NCI-H2029 treated with DMSO at 0.1 percent for 48 hours (cell line): ENCODE measurements around the gene E4F1.

ENCODE experiments used
- DNase-seq: peaks from one replicate; lab custom pipeline; 2025; lab: John Stamatoyannopoulos, UW

Gene E4F1

GRCh38 chr16:2223221-2223941 lies at the start of gene E4F1:
TSS of gene E4F1 (plus strand) at chr16:2223591. CDS start at chr16:2223614, 23 bp downstream.
- DNase-seq = peak; percentile 89

GRCh38 chr16:2173916-2174315 lies 49.5 kb upstream of the E4F1 start:
- DNase-seq = no peak

GRCh38 chr16:2174396-2175131 lies 48.8 kb upstream of the E4F1 start:
- no peak for DNase-seq

- DNase-seq = no peak
These were observed 47.9 kb upstream of the E4F1 start for GRCh38 chr16:2175454-2175853.

- DNase-seq = no peak
These were observed 47.3 kb upstream of the E4F1 start for GRCh38 chr16:2176047-2176446.

- DNase-seq = no peak
These were observed 46.3 kb upstream of the E4F1 start for GRCh38 chr16:2177101-2177500.

- no peak for DNase-seq
These were observed 45.8 kb upstream of the E4F1 start for GRCh38 chr16:2177561-2177960.

GRCh38 chr16:2178321-2179106 lies 44.9 kb upstream of the E4F1 start:
- no peak for DNase-seq

- no peak for DNase-seq
These were observed 44.3 kb upstream of the E4F1 start for GRCh38 chr16:2179107-2179501.

GRCh38 chr16:2179576-2179975 lies 43.8 kb upstream of the E4F1 start:
- no peak for DNase-seq

GRCh38 chr16:2180461-2180860 lies 42.9 kb upstream of the E4F1 start:
- no peak for DNase-seq

- DNase-seq = no peak
These were observed 42.1 kb upstream of the E4F1 start for GRCh38 chr16:2180962-2181923.

GRCh38 chr16:2181952-2182351 lies 41.4 kb upstream of the E4F1 start:
- DNase-seq = no peak

- no peak for DNase-seq
These were observed 39.7 kb upstream of the E4F1 start for GRCh38 chr16:2183671-2184070.

- no peak for DNase-seq
These were observed 39.0 kb upstream of the E4F1 start for GRCh38 chr16:2184346-2184745.

GRCh38 chr16:2184962-2185361 lies 38.4 kb upstream of the E4F1 start:
- no peak for DNase-seq

- no peak for DNase-seq
These were observed 37.3 kb upstream of the E4F1 start for GRCh38 chr16:2186064-2186463.

GRCh38 chr16:2186505-2186904 lies 36.9 kb upstream of the E4F1 start:
- DNase-seq = no peak

GRCh38 chr16:2187212-2187611 lies 36.2 kb upstream of the E4F1 start:
- no peak for DNase-seq

- DNase-seq = no peak
These were observed 35.0 kb upstream of the E4F1 start for GRCh38 chr16:2188395-2188794.

- DNase-seq = no peak
These were observed 34.0 kb upstream of the E4F1 start for GRCh38 chr16:2189252-2189893.
